ENCODE data around the gene SSR3.
"Not testable (repeated sequence)": the region's sequence is repeated elsewhere in the genome, so short reads cannot be mapped to it uniquely, and the experiment has no call there.

SSR3 gene

DNA sequence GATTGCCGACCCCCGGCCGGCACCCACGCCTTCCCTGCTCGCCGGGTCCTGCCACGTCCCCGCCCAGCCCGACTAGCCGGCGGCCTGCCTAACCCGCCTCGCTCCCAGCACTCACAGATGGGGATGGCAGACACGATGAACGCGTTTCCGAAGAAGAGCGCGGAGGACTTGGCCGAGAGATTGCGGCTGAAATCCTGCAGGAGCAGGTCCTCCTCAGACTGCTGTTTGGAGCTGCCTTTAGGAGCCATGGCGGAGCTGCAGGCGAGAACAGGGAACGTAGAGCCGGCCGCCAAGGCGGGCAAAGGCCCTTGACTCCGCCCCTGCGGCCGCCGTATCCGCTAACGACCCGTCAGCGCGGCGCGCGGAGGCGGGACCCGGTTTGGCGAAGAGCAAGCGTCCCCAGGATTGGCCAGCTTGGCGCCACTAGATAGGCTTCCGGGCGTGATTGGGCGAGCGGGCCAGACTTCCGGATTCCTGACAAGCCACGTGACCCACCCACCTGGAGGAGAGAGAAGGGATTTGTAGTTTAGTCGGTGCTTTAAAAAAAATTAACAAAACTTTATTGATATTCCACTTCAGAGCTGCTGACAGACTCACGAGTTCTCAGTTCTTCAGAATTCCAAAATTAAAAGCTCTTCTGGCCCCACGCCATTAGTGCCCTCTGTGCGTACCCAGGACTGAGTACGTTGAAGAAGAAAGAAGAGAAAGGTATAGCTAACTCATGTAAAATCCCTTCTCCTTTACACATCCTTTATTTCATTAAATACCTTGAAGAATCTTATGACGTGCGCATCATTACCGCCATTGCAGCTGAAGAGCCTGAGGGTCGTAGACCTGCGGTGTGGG lies at the start of gene SSR3:
SSR3 (minus strand) TSS at position 276 of the 846 bp plus-strand sequence; CDS start at position 248, 28 bp downstream.
- peak; percentile 100 for DNase-seq

DNA sequence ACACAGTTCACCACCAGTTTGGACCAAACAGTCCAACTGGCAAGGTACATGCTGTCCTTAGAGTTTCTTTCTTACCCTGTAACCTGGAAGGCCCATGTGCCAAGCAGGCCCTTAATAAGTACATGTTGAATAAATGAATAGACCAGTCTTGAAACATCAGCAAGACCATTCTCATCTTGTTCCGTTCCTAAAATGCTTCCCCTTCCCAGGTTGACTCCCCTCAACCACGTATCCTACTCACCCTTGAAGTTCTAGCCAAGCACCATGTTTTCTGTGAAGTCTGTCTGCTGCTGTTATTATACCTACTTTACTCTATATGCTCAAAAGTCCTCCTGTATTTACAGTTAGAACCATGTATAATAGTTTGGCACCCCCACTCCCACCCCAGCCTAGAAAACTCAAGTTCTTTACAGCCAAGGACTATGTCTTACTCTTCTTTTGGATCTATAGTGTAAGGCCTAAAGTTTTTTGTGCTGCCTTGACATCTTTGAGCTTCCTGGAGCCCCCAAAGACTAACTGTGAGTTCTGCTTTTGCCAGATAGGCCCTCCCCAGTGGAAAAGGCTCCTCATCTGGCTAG lies 49.2 kb upstream of the SSR3 start:
- DNase-seq, result no peak

DNA sequence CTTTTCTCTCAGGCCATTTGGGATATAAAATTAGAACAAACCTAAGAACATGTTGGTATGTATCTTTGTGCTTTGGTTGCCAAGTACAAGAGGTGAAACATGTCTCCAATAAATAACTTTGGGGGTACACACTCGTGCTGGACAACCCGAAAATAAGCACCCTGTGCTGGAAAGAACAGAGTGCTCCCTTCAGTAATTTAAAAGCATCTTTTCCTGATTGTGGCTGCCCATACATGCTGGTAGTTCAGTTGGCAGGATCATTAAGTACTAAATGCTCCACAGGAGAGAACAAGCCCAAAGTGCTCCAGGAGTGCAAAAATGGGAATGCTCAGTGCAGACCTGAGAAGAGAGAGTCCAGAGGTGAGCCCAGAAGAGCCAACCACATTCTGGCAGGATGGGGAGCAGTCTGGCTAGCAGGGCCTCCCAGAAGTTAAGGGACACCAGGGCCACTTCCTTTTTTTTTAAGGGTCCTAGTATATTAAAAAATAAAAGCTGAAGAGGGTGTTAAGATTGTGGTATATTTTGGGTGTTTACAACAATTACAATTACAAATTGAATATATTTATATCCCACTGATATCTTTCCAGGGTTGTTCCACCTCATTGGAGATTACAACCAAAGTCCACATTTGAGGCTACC lies 48.6 kb upstream of the SSR3 start:
- DNase-seq, result no peak

DNA sequence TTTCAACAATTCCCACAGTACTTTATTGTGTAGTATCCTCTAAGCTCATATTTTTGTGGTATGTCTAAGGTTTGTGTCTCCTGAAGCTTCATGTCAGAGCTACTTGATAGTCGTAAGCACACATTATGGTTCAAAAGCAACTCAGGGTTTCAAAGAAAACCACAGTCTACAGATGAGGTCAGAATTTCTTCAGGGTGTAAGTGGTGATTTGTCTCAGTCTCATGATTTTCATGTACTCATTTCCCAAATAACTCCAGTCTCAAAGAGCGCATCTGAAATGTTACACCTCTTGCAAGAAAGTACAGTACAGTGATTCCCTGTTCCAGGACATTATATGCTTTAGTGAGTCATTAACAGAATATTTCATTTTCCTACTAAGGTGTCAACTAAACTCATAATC lies 47.5 kb upstream of the SSR3 start:
- peak; percentile 75 for DNase-seq

DNA sequence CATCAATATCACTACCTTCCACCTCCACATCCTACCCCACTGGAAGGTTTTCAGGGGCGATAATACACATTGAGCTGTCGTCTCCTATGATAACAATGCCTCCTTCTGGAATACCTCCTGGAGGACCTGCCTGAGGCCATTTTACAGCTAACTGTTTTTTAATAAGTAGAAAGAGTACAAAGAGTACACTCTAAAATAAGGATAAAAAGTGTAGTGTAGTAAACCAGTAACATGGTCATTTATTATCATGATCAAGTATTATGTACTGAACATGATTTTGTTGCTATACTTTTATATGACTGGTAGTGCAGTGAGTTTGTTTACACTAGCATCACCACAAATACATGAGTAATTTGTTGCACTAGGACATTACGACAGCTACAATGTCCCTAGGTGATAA lies 46.6 kb upstream of the SSR3 start:
- no peak for DNase-seq

DNA sequence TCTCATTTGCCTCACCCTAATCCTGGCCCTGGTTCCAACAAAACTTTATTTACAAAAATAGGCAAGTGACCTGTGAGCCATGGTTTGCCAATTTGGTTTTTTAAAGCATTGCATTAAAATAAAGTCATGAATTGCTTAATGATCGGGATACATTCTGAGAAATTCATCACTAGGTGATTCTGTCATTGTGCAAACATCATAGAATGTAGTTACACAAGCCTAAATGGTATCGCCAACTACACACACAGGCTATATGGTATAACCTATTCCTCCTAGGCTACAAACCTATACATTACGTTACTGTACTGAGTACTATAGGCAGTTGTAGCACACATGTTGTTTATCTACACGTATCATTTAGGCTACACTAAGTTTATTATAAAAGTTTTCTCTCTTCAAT lies 45.9 kb upstream of the SSR3 start:
- no peak for DNase-seq

DNA sequence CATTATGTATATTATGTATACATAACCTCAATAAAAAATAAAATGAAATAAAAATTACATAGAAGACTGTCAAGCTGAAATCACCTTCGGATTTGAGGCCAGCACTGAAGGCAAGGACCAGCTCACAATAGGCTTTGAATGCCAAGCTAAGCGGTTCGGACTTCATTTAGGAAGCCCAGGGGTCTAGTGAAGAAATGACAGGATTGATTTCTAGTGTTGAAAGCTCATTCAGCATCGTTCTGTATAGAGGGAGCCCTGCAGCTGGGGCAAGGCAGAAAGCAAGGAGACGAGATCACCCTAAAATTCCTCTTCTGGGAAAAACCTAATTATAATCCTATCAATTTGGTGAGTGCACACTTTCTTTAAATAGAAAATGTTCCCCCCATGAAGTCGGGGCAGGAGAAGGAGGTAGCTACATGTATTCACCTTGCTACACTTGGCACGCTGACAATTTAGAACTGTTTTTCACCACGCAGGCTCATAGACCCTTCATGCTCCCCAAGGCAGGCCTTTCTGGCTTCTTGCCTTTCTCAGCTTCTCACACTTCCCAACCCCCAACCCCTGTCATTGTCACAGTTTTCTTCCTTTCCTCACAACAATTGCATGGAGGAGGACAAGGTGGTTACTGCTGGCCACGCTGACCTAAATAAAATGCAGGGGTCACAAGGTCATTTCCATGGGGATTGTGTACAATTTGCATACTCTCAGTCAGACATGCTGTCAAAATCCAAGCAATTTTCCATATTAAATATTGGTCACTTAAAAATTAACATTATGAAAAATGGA lies 44.4 kb upstream of the SSR3 start:
- no peak for DNase-seq

DNA sequence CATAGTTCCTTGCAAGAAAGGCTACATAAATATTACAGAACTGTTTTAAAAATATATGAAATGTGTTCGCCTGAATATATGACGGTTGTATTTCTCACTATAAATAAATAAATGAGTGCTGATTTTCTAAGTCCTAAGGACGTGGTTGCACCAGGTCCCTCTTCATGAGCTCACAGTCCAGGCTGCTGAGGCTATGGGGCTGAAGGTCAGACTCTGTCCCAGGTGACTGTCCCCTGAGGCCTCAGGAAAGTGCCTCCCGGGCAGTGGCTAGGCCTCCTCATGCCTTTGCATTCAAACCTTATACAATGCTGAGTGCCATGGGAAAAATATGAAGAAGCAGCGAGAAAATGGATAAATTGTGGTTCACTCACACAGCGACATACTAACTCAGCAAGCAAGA lies 43.5 kb upstream of the SSR3 start:
- DNase-seq, result no peak

DNA sequence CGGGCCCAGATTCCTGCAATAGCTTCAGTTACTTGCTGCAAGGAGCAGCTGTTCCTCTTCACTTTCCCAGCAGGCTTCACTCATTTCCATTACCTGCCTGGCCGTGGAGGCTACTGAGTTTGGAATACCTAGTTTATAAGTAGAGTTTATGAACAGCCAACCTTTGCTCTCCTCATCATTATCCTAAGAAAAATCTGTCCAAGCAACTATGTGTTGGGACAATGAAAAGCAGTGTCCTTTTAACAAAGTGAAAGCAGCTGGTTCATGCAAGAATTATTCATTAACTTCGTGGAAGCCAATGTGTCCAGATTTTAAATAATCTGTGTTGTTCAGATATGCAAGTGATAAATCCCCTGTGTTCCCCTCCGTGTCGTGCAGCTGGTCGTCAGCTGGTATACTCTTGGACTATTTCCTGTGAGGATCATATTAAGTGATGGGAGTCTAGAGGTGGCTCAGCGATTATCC lies 39.3 kb upstream of the SSR3 start:
- no peak for DNase-seq

DNA sequence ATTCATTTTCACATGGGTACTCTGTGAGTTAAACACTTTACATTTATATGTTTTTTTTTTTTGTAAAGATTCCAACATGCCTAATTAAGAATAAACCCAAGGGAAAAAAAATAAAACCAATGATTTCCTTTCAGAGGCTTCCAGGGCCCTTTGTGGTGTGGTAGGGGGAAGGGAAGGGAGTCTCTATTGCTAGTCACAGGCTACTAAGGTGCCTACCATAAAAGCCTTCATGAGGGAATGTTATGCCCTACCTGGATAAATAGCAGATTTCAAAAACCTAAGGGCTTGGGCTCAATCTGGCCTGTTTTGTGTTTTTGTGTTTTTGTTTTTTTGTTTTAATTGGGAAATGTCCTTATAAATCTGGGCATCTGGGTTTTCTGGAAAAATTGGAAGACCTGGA lies 38.9 kb upstream of the SSR3 start:
- no peak for DNase-seq

DNA sequence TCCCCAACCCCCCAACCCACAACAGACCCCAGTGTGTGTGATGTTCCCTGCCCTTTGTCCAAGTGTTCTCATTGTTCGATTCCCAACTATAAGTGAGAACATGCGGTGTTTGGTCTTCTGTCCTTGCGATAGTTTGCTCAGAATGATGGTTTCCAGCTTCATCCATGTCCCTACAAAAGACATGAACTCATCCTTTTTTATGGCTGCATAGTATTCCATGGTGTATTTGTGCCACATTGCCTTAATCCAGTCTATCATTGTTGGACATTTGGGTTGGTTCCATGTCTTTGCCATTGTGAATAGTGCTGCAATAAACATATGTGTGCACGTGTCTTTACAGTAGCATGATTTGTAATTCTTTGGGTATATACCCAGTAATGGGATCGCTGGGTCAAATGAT lies 34.9 kb upstream of the SSR3 start:
- not testable (repeated sequence) for DNase-seq

DNA sequence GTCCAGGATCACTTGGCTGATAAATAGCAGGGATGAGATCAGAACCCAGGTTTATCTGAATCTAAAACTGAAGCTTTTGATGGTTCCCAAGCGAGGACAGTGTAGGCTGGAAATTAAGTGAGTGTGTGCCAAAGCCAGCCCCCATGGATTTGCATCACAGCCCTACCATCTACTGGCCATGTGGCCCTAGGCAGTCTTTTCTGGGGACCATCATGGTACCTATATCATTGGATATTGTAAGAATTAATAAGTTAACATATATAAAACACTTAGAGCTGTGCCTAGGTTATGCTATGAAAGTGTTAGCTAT lies 32.8 kb upstream of the SSR3 start:
- no peak for DNase-seq

DNA sequence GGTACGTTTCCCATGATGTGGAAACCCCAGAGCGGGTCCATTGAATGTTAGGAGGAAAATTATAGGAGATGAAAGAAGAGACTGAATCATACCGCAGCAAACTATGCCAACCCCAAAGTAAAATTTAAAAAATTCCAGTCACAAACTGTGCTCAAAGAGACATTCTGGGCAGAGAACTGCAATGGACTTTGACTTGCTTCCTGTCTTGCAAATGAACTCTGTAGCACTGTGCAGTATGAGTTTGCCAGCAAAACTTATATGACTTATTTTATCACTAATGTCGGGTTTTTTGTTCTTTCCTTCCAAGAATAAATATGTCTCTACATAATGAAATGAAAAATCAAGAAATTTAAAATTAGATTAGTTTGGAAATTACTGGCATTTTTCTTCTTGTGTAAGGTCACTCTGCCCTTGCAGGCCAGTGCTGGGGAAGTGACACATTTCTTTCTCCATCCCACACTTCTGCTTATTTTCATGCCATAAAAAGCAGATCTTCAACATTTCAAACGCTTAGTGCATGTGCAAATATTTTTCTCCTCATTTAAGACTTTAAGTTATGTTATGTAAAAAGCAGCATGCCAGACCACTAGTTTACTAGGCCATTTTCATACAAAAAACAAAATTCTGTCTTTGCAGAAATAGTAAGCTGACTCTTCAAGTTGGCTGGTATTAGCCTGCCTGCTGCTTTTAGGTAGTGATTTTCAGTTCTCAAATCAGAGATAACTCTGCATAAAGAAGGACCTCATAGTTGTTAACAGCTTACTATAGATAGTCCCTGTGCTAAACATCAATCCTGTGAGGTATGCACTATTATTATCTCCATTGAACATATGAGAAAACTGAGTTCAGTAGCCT lies 32.2 kb upstream of the SSR3 start:
- no peak for DNase-seq

DNA sequence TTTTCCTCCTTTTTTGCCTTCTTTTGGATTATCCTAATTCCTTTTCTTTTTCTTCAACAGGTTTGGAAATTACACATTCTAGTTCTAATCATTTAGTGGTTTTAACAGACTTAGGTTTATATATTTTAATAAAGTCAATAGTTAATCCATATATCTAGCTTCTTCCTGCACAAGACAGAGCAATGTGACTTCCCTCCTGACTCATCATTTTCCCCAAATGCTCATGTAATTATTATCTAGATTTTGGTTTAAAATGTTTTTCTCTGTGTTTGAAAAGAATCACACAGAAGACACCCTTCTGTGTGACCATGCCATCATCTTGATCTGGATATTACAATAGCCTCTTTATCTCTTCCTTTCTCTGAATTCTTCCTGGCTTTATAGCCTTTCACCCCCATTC lies 28.6 kb upstream of the SSR3 start:
- no peak for DNase-seq

DNA sequence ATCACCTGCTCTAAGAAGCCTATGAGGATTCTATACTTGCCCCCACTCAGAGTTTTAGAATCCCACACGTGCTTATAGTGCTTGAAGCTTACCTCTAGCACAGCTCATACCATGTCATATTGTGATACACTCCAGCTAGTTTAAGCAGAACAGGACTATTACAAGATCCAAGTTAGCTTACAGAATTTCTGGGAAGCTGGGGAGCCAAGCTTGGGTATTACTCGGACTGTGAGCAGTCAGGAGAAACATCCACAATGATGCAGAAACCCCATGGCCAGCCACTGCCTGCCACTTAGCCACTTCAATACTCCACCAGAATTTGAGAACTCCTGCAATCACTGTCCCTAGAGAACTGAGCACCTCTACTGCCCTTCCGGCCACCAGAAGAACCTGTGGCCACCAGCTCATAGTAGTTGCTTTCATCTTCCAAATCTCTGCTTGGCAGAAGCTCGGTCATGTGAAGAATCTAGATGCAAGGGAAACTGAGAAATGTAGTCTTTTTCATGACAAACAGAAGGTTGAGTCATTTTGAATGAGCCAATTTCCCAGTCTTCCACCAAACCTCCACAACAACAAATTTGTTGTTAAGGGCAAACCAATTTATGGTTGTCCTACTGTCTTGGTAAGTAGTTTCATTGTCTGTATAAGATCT lies 27.7 kb upstream of the SSR3 start:
- peak; percentile 10 for DNase-seq

DNA sequence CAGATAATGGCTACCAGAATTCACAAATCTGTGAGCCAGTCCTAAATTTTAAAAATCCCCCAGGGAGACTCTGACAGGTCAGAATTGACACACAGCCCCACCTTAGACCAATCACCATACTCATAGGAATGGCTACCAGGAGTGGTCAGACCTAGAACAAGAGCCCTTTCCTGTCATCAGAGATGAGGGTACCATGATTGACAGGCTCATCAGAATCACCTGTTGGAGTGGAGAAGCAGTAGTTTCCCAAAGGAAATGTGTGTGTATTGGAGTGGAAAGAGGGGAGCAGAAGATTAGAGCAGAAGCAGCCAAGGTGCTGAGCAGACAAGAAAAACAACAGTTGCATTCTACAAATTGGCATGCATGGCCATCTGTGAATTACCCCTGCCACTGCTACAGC lies 27.0 kb upstream of the SSR3 start:
- DNase-seq, result no peak

DNA sequence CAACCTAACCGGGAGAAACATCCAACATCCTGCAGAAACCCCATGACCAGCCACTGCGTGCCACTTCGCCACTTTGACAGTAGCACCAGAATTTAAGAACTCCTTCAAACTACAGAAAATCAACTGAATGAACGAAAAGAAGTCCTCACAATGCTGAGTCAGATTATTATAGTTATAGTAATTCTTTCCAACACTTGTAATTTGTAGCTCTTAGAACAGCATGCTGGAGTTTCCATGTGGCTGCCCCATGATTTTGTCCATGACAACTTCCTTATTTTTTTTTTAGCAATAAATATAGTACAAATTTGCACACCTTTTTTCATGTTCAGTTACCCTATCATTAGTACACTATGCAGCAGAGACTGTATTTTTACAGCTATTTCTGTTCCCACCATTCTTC lies 26.1 kb upstream of the SSR3 start:
- DNase-seq, result no peak

DNA sequence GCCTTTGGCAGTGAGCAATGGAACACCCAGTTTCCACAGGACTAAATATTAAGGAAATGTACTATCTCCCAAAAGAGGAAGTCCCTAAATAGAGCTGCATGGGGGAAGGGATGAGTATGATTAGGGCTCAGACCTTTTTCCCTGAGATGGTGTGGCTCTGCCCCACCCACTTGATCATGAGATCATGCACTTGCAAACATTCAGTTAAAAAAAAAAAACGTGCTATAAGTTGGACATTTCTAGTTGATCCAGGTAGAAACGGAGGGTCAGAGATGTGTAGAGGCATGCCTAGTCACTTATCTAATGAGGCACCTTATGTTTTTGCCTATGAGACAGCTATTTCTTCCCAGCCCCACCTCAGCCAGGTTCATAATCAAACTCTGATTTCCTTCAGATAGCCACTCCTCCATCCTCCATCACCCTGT lies 24.5 kb upstream of the SSR3 start:
- no peak for DNase-seq

DNA sequence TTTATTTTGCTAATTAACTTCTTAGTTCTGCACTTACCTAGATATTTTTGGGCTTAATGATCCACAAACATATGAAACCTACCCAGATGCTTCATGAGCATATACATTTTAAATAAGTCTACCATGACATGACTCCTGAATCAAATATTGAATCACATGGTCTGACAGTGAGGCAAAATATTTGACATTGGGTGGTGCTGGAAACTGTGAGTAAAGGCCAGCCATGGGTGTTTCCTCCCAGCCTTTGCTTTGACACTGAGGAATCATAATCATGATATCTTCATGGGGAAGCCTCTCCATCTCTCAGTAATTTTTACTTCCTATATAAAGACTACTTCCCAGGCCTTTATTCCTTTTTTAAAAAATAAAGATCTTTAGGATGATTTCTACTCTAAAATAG lies 22.8 kb upstream of the SSR3 start:
- DNase-seq, result no peak

DNA sequence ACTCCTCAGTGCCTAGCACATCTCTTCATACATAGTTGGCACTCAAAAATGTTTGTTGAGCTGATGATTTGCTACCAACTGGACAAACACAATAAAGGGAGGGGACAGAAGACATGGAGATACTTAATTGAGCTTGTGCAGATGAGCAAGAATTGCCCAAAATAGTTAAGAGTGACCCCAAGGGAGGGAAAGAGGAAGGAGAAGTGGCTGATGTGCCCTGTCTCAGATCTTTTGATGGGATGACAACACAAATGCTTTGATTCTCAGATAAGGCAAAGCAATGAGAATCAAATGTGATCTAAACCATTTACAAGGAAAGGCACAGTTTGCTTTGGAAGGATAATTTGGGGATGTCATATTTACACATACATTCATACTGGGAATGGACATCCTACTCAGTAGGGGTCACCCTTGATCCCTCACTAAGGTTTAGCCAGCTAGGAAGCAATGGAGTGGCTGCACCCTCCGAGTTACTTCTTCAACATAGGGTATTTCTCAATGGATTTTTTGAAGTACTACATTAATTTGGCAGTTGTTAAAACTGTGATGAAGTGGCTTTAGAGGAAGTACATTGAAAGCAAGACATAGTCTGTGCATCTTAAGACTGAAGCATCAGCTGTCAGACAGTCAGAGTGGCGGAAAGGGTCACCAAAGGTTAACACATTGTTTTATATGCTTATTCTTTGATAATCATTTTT lies 21.9 kb upstream of the SSR3 start:
- no peak for DNase-seq

DNA sequence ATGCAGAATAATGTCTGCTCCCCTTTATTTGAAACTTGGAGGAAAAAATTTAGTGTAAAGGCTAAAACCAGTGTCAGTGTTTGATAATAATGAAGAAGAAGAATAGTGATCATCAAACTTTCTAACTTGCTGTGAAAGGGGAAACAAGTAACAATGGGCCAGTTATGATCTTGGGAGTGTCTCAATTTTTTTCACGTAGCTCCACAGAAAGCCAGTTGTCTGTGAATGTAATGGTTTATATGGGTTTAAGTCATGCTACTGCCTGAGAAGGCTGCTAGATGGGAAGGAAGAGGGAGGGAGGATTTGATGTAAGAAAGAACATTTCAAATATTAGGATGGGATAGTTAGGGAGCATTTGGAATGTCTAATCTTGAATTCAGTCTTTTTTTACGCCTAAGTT lies 21.1 kb upstream of the SSR3 start:
- no peak for DNase-seq
